B cell (primary cell): ENCODE data around the gene PSMD10. TPM values are rescaled to one million over a fixed set of nuclear protein-coding genes. Genes with fewer than 3 reads are reported as not detected.

Experiments
- ATAC-seq: fragments of 200-7000 bp; cut with Tn5 transposase; one replicate; pipeline ENCODE4 v1.10.0; 2021; ENCODE audit warnings: low read depth, mild to moderate bottlenecking, moderate number of reproducible peaks, moderate library complexity
- CTCF ChIA-PET: fragments of 350-600 bp; sonication (Branson Sonifier 250); formaldehyde crosslinking; loops from one replicate; lab custom pipeline; 2021; ENCODE audit warnings: antibody characterized with exemption, inconsistent platforms; lab: Charles Lee
- POLR2A ChIA-PET: fragments of 350-600 bp; sonication (Branson Sonifier 250); formaldehyde crosslinking; loops from one replicate; lab custom pipeline; 2021; ENCODE audit warnings: antibody characterized with exemption; lab: Charles Lee
- DNase-seq: peaks from one replicate; pipeline ENCODE4 v3.0.0; 2013
- H2AFZ ChIP-seq: 2 replicates; pipeline ENCODE4 v1.6.1; 2012; ENCODE audit warnings: mild to moderate bottlenecking, low read depth, low read length; ENCODE audit not compliant: insufficient read depth, poor library complexity, severe bottlenecking
- H3K27ac ChIP-seq, 2 donors: 1 replicate in 1 of 2; 2 replicates in 1 of 2; pipeline ENCODE4 v1.5.1; 2012 to 2013; ENCODE audit warnings: low read length in 2 of 2, mild to moderate bottlenecking in 2 of 2, moderate library complexity in 1 of 2
- H3K27me3 ChIP-seq, 4 experiments: fragments of 200-600 bp in 1 of 4; sonication (generic) in 1 of 4; replicated peaks in 1 of 4; 1 replicate in 2 of 4; 2 replicates in 2 of 4; pipeline versions ENCODE4 v1.6.1 to v1.7.0; 2013 to 2016; ENCODE audit warnings: low read length in 3 of 4, mild to moderate bottlenecking in 2 of 4, mixed read lengths in 1 of 4, moderate library complexity in 1 of 4; ENCODE audit not compliant: insufficient read depth in 4 of 4, control insufficient read depth in 3 of 4; ENCODE audit errors: control extremely low read depth in 1 of 4
- H3K36me3 ChIP-seq, 2 experiments: replicated peaks in 1 of 2; 1 replicate in 1 of 2; 2 replicates in 1 of 2; pipeline versions ENCODE4 v1.6.1 to v1.7.1; 2013; ENCODE audit warnings: low read length in 1 of 2; ENCODE audit not compliant: insufficient read depth in 2 of 2, control insufficient read depth in 1 of 2; ENCODE audit errors: control extremely low read depth in 1 of 2, extremely low read depth in 1 of 2
- H3K4me1 ChIP-seq, 2 donors: fragments of 200-600 bp in 1 of 2; sonication (generic) in 1 of 2; 1 replicate in 1 of 2; 2 replicates in 1 of 2; pipeline versions ENCODE4 v1.5.1 to v1.6.1; 2013 to 2017; ENCODE audit warnings: low read length in 2 of 2; ENCODE audit not compliant: control insufficient read depth in 2 of 2, insufficient read depth in 2 of 2
- H3K4me2 ChIP-seq: replicated peaks from 2 replicates; pipeline ENCODE3; 2012; ENCODE audit warnings: mild to moderate bottlenecking, low read depth, low read length; ENCODE audit not compliant: poor library complexity, severe bottlenecking
- H3K4me3 ChIP-seq, 5 experiments: fragments of 200-600 bp in 1 of 5; sonication (generic) in 1 of 5; 1 replicate in 3 of 5; 2 replicates in 2 of 5; pipeline versions ENCODE4 v1.5.1 to v1.7.0; 2011 to 2016; ENCODE audit warnings: low read length in 4 of 5, mild to moderate bottlenecking in 4 of 5, low read depth in 2 of 5, control low read depth in 1 of 5, moderate library complexity in 1 of 5; ENCODE audit not compliant: insufficient read depth in 1 of 5; ENCODE audit errors: control extremely low read depth in 1 of 5, extremely low read depth in 1 of 5
- H3K79me2 ChIP-seq: fragments of 200-600 bp; sonication (generic); one replicate; pipeline ENCODE4 v1.6.0; 2016; ENCODE audit warnings: low read length; ENCODE audit not compliant: control insufficient read depth, insufficient read depth
- H3K9ac ChIP-seq: fragments of 200-600 bp; sonication (generic); 2 replicates; pipeline ENCODE4 v1.6.1; 2017; ENCODE audit warnings: mild to moderate bottlenecking, low read length, moderate library complexity
- H3K9me3 ChIP-seq, 3 donors: one replicate each; pipeline versions ENCODE4 v1.6.1 to v1.7.1; 2013; ENCODE audit warnings: low read length in 2 of 3; ENCODE audit not compliant: control insufficient read depth in 2 of 3, insufficient read depth in 1 of 3; ENCODE audit errors: control extremely low read depth in 1 of 3
- H4K20me1 ChIP-seq: 2 replicates; pipeline ENCODE4 v1.6.0; 2012; ENCODE audit warnings: mild to moderate bottlenecking, low read length; ENCODE audit not compliant: insufficient read depth, control insufficient read depth, poor library complexity, severe bottlenecking
- H3K27ac Mint-ChIP-seq: one replicate; pipeline ENCODE4 v1.8.0; 2021; ENCODE audit warnings: mixed read lengths
- H3K27me3 Mint-ChIP-seq: one replicate; pipeline ENCODE4 v1.8.0; 2021; ENCODE audit warnings: mixed read lengths
- H3K4me1 Mint-ChIP-seq: one replicate; pipeline ENCODE4 v1.8.0; 2021; ENCODE audit warnings: mixed read lengths
- H3K4me3 Mint-ChIP-seq: one replicate; pipeline ENCODE4 v1.8.0; 2021; ENCODE audit warnings: mixed read lengths
- H3K9me3 Mint-ChIP-seq: one replicate; pipeline ENCODE4 v1.8.0; 2022; ENCODE audit warnings: mixed read lengths; ENCODE audit not compliant: insufficient read depth
- EZH2 ChIP-seq: IDR thresholded peaks from 2 replicates; pipeline ENCODE4 v1.6.1; 2012; ENCODE audit warnings: borderline replicate concordance, low read depth, mild to moderate bottlenecking, moderate library complexity, low read length; ENCODE audit not compliant: insufficient read depth, poor library complexity, severe bottlenecking
- WGBS: methylation state at CpG from one replicate; pipeline ENCODE4 v1.1.5; 2013; ENCODE audit warnings: missing lambda C conversion rate; ENCODE audit not compliant: insufficient coverage; 5-methylcytosine and 5-hydroxymethylcytosine counted together
- intact Hi-C: fragments of 100-400 bp; cut with micrococcal nuclease; formaldehyde crosslinking; loops from one replicate; pipeline ENCODE4 v1.10.0; 2022
- polyA plus RNA-seq: library from polyadenylated mRNA; depleted of rRNA; stranded (reverse); fragments of >200 nt; gene quantifications from 2 replicates; pipeline ENCODE4 v1.2.3, GENCODE V29; 2012
- total RNA-seq, 2 donors: library from RNA; stranded (reverse); fragments of 120-200 nt in 1 of 2; gene quantifications; 1 replicate in 1 of 2; 2 replicates in 1 of 2; pipeline versions ENCODE4 v1.2.3 to v1.2.4, GENCODE V29; 2013 to 2022
- TF ChIP-seq, protein P1 (sequence below): fragments of 200-600 bp; IDR thresholded peaks from one replicate; pipeline ENCODE4 v1.8.0; 2022; ENCODE audit warnings: antibody characterized with exemption, mild to moderate bottlenecking

PSMD10 gene
- total and polyA plus RNA-seq, 2 donors (not counting 1 experiment from before 2014, with no cell fraction given), result 9.6 to 22.6 TPM

DNA sequence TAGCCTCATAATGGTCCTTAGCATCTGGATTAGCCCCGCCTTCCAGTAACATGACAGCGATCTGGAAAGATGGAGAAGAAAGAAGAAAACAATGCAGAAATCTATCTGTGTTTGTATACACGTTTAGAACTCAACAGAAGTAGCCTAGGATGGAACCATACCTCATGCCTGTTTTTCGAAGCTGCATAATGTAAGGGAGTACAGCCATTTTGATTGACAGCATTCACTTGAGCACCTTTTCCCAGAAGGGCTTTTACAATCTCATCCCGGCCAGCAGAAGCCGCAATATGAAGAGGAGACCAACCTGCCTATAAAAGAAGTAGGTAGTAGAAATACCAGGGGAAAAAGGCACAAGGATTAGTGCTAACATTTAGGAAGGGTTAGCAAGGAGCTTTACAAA, 3.5 kb downstream of the PSMD10 start:
- POLR2A ChIA-PET, result no interaction called here
- Mint-ChIP-seq H3K27ac (no peak overlapping the region), H3K27me3 (no peaks in the 10 kb centered on the region), H3K4me3 (no peak overlapping the region), H3K4me1 (peaks cover 5% of the 10 kb centered on the region), H3K9me3 (no peaks in the 10 kb centered on the region)
- ATAC-seq (no peak), DNase-seq (no peak)
- H3K9ac ChIP-seq, result no peak overlapping the region
- 100% methylated on average over 4 of the region's 6 CpGs for WGBS
- TF ChIP-seq EZH2, result no peak
- TF ChIP-seq, protein P1, sequence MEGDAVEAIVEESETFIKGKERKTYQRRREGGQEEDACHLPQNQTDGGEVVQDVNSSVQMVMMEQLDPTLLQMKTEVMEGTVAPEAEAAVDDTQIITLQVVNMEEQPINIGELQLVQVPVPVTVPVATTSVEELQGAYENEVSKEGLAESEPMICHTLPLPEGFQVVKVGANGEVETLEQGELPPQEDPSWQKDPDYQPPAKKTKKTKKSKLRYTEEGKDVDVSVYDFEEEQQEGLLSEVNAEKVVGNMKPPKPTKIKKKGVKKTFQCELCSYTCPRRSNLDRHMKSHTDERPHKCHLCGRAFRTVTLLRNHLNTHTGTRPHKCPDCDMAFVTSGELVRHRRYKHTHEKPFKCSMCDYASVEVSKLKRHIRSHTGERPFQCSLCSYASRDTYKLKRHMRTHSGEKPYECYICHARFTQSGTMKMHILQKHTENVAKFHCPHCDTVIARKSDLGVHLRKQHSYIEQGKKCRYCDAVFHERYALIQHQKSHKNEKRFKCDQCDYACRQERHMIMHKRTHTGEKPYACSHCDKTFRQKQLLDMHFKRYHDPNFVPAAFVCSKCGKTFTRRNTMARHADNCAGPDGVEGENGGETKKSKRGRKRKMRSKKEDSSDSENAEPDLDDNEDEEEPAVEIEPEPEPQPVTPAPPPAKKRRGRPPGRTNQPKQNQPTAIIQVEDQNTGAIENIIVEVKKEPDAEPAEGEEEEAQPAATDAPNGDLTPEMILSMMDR, result no peak
- H3K27ac ChIP-seq, result no peak overlapping the region
- no peak overlapping the region for H3K4me3 ChIP-seq
- no peak overlapping the region for H2AFZ ChIP-seq
- intact Hi-C loops, result no loop called here
- peaks cover 4 to 8% of the 10 kb centered on the region in 2 donors for H3K4me1 ChIP-seq
- H3K36me3 ChIP-seq, result peaks cover 0 to 26% of the 10 kb centered on the region in 2 experiments
- H3K79me2 ChIP-seq, result peaks cover 10% of the 10 kb centered on the region
- H3K4me2 ChIP-seq, result no peak overlapping the region
- no peaks in the 10 kb centered on the region for H4K20me1 ChIP-seq
- no peaks in the 10 kb centered on the region for H3K27me3 ChIP-seq
- CTCF ChIA-PET, result no interaction called here
- H3K9me3 ChIP-seq, result no peaks in the 10 kb centered on the region

DNA sequence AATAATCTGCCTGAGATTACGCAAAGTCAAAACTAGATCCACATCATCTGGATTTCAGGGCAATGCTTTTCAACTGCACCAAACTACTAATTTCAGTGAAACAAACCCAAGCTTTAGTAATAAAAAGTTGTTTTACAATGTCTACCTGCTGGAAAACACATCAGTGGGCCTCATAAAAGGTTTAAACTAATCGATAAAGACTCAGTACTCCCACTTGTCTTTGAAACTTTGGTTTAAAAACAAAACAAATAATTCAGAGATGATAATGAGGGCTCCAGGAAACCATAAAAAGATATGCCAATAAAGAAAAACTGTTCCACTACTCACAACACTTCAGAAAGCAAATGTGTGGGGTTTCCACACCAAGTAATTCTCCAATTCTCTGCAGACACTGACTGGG, 10.2 kb downstream of the PSMD10 start:
- intact Hi-C loops, result no loop called here
- no peak overlapping the region for H3K4me3 Mint-ChIP-seq
- Histone ChIP-seq H3K36me3 (peaks cover 0 to 9% of the 10 kb centered on the region in 2 experiments), H3K9ac (no peak overlapping the region), H3K9me3 (no peaks in the 10 kb centered on the region), H3K27me3 (no peaks in the 10 kb centered on the region), H4K20me1 (no peaks in the 10 kb centered on the region), H2AFZ (no peak overlapping the region), H3K27ac (no peak overlapping the region), H3K4me3 (no peak overlapping the region), H3K4me2 (no peak overlapping the region), H3K4me1 (no peaks in the 10 kb centered on the region), H3K79me2 (no peaks in the 10 kb centered on the region)
- TF ChIP-seq, protein P1, result no peak
- TF ChIP-seq EZH2, result no peak
- no peak overlapping the region for H3K27ac Mint-ChIP-seq
- no peak for DNase-seq
- POLR2A ChIA-PET, result no interaction called here
- WGBS, result no CpG with 5 or more reads among the region's 2 CpGs
- CTCF ChIA-PET, result no interaction called here
- no peaks in the 10 kb centered on the region for H3K27me3 Mint-ChIP-seq
- no peaks in the 10 kb centered on the region for H3K9me3 Mint-ChIP-seq
- H3K4me1 Mint-ChIP-seq, result no peaks in the 10 kb centered on the region
- ATAC-seq, result no peak
